HG03432 (cell line): ENCODE measurements around the gene LENG9.
A peak's percentile ranks its signal among the peaks of the same experiment; 100 is the strongest.
"Not testable (repeated sequence)": the region's sequence is repeated elsewhere in the genome, so short reads cannot be mapped to it uniquely, and the experiment has no call there.

ENCODE experiments used
- ATAC-seq: cut with Tn5 transposase; IDR thresholded peaks from one replicate; pipeline ENCODE4 v1.9.1; 2021; ENCODE audit warnings: mild to moderate bottlenecking, moderate library complexity; ENCODE audit not compliant: unreplicated experiment

LENG9 gene

DNA sequence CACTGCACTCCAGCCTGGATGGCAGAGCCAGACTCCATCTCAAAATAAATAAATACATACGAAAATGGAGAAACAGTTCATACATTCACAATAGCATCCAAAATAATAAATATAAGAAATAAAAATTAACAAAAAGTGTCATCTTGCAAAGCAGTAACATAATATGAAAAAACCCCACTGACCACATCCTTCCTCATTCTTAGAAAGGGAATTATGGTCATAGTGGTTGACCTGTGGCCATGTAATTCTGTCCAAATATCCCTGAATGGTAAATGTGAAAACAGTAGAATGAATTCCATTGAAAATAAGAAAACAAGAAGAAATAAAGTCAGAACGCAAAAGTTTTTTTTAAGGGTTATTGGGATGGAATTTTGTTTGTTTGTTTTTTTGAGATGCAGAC lies 16.5 kb upstream of the LENG9 start:
- ATAC-seq, result no peak

DNA sequence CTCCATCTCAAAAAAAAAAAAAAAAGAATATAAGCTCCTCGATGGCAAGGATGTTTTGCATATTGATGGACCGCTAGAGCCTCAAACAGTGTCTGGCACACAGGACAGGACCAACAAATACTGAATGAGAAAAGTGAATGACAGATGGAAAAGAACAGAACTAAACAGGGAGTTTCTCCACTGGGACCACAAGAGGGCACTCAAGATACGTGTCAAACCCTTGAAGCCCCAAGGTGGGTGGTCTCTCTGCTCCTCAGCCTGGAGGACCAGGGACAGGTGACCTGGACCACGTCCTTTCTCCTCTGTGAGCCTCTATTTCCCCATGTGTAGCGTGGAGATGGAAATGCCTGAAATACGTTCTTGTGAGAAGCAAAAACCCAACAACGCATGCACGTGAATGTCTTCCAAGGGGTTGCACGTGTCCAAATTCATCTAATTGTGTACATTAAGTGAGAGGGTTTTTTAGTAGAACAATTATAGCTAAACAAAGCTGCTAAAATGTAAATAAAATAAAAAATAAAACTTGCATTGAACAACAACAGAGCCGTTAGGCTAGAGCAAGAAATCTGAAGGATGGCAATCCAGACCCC lies 15.2 kb upstream of the LENG9 start:
- ATAC-seq, result no peak

DNA sequence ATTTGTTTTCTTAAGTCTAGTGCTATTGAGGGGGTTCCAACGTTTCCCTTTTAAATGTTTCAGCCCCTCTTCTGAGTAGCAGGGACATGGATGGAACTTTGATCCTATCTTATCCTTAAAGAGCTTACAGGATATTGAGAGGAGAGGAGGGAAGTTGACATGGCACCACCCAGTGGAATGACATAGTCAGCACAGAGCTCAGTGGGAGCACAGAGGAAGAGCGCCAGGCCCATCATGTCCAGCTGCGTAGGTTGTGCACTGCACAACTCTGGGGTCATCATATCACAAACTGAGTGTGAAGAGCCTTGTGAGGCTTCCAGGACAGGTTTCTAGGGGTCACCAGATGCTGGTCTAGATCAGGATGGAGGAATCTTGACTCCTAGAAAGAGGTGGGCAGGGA lies 14.1 kb upstream of the LENG9 start:
- ATAC-seq, result no peak

GRCh38 chr19:54475706-54476105 lies 12.1 kb upstream of the LENG9 start:
- no peak for ATAC-seq

GRCh38 chr19:54473892-54474372 lies 10.4 kb upstream of the LENG9 start:
- no peak for ATAC-seq

DNA sequence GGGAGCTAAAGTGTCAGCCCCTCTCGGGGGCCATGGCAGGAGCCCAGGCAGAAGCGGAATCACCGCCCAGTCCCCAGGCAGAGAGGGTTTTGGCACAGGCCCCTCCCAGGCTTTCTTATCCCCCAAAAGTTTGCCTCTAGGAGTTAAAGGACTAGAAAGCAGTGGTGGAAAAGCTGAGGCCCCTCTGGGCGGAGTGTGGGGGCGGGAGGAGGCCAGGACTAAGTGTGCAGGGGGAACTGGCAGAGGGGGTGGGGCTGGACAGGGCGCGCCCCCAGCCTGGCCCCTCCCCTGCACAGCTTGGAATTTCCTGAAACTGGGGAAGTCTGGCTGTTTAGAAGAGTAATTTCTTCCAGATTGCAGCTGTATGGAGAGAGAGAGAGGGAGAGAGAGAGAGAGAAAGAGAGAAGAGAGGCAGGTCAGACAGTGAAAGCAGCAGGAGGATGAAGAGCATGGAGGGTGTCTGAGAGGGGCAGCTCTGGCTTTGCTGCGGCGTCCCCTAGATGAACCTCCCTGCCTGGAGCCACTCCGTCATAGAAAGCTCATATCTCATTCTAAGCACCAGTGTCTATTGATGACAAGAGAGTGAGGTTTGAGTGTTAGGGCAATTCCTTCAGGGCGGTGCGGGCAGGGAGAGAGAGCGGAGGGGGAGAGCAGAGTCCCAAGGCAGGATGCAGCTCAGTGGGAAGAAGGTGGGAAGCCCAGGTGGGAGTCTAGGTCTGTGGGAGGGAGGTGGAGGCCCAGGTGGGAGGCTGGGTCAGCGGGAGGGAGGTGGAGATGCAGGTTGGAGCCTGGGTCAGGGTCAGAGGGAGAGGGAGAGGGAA lies 9.7 kb upstream of the LENG9 start, which contains the start of gene CDC42EP5:
Gene CDC42EP5 (minus strand): TSS at position 226 of the 821 bp plus-strand sequence. CDS start 7,749 bp downstream, outside the sequence.
- no peak for ATAC-seq

DNA sequence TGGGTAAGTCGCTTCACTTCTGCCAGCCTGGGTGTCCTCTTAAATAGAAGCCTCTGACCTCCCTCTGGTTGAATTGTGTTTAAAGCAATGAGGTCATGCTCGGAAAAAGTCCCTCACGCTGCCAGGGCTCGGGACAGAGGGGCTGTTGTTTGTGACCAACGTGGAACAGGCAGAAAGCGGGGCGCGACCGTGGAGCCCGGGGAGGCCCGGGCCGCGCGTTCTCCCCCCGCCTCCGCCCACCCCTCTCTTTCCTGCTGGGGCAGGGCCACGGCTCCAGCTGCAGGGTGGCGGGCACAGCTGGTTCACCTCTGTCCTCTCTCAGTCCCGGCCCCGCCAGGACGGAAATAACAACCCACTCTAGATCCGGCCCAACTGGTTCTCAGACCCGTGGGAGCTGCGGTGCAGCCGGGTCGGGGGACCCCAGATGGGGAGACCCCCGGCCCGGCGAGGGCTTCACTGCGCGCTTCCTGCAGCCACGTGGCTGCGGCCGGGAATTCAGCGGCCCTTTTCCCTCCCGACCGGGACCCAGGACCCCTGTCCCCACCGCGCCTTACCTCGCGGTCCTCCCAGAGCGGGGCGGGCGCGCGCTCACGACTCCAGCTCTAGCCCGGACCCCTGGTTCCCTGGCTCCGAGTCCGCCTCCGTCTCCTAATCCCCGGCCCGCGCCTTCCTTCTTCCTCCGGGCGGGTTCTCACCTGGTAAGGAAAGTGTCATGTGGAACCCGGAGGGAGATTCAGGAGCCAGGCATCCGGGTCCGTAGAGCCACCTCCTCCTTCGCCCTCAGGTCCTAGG lies 7.6 kb upstream of the LENG9 start:
- no peak for ATAC-seq

GRCh38 chr19:54470276-54470887 lies 6.8 kb upstream of the LENG9 start:
- no peak for ATAC-seq

GRCh38 chr19:54469496-54469934 lies 5.9 kb upstream of the LENG9 start:
- ATAC-seq, result no peak

DNA sequence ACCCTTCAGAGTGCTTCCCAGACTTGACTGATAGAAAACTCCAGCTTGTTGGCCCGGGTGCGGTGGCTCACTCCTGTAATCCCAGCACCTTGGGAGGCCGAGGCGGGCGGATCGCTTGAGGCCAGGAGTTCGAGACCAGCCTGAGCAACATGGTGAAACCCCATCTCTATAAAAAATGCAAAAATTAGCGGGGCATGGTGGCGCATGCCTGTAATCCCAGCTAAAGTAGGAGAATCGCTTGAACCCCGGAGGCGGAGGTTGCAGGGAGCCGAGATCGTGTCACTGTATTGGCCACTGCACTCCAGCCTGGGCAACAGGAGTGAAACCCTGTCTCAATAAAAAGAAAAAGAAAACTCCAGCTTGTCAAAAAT lies 2.5 kb upstream of the LENG9 start:
- ATAC-seq, result not testable (repeated sequence)

DNA sequence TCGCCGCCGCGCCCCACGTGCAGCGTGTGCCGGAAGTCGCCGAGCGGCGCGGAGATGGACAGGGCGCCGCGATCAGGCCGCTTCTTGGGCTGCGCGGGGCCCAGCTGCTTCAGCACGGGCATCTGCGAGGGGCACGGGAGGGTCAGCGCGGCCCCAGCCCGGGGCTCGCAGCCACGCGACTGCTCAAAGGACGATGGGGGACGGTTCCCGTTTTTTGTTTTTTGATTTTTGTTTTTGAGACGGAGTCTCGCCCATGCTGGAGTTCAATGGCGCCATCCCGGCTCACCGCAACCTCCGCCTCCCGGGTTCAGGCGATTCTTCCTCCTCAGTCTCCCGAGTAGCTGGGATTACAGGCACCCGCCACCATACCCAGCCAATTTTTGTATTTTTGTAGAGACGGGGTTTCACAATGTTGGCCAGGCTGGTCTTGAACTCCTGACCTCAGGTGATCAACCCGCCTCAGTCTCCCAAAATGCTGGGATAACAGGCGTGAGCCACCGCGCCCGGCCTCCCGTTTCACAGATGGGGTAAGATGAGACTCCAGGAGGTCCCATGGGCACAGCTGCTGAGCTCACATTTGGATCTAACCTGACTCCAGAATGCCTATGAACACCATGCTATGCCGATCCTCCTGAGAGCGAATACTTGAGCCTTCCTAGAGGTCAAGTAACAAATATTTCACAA lies 2.0 kb upstream of the LENG9 start:
- no peak for ATAC-seq

- ATAC-seq, result peak; percentile 55
These were observed 1.2 kb upstream of the LENG9 start for GRCh38 chr19:54464630-54465425.

DNA sequence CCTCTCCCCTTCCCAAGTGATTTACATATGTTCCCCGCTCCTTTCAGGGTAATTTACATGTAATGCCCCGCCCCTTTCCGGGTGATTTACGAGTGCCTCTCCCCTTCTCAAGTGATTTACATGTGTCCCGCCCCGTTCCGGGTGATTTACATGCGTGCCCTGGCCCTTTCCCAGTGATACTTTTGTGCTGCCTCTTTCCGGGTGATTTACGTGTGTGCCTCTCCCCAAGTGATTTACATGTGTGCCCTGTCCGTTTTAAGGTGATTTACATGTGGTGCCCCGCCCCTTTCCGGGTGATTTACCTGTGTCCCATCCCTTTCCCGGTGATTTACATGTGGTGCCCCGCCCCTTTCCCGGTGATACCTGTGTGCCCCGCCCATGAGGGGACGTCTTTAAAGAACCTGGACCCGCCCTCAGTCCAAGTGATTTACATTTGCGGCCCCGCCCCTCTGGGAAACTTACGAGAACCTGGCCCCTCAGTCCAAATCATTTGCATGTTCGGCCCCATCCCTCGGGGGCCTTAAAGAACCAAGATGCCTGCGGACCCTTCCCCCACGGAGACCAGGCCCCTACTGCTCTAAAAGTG lies 559 bp upstream of the LENG9 start:
- peak; percentile 48 for ATAC-seq

GRCh38 chr19:54462655-54463530 lies 685 bp downstream of the LENG9 start:
- peak; percentile 15 for ATAC-seq

DNA sequence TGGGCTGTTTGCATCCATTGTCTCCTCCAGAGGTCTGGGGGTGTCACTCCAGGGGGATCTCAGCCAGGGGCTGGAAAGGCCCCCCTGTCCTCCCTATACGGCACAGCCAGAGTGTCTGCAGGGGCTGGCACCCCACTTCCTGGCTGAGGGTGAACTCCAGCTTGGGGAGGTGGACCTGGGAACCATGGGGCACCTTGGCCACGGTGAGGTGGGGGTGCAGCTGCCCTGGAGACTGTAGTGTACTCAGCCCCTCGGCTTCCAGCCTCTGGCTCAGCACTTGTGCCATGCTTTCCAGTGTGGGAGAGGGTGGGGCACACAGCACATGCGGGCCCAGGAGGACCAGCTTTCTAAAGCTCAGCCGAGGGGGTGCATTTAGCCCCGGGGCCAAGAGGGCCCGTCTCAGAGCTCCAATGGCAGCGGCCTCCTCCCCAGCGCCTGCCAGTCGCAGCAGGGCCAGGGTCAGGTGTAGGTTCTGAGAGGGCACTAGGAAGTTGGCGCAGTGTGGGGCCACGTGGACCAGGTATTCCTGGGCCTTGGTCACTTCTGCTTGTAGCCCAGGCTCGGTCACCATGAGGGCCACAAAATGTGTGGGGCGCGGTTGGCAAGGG lies 1.4 kb downstream of the LENG9 start:
- ATAC-seq, result no peak

DNA sequence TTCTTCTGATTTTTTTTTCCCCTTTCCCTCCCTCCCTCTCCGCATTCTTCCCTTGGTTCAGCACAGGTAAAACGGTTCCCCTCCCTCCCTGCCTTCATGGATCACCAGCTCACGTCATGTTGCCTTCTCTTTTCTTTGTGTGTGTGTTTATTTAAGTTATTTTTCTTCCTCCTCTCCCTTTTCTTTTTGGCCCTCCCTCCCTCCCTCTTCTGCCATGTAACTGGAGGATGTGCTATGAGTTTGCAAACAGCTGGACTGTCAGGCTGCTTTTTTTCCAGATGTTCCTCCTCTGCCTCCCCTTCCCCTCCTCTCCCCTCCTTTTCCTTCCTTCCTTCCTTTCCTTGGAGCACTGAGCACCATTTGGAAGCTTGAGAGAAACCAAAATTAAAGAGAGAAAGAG lies 2.0 kb downstream of the LENG9 start:
- no peak for ATAC-seq

DNA sequence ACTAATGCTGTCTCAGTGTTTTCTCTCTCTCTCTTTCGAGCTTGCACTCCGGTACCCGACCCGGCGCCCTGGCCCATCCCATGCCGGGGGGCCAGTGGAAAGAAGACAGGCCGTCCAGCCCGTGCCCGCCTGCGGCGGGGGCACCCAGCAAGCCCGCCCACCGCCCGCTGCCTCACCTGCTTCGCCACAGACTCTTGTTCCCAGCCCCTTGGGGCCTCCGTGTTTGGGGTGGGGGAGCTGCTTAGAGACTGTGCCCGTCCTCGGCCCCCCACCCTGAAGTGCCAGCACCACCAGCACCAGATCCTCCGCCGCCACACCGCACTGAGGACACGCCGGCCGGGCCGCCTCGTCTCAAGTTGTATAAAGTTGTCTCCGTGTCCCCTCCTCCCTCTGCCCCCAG lies 2.4 kb downstream of the LENG9 start:
- no peak for ATAC-seq
